Measurements from ENCODE around the gene CCNJL.

The CCNJL gene

DNA sequence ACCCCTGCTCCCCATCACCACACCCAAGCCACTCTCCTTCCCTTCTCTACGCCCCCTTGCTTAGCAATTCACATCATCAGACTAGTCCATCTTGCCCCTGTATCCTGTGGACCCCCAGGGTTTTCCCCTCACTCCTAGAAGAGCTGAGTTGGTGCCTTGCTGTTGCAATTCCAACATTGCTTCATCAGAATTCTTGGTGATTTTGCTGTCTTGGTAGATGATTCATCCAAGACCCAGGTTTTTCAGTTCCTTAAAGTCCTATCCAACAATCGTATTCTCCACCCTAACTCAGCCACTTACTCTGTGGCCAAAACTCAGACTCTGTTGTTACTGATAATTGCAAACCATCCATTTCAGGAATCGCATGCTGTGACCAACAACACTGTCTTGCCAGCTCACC, 21.4 kb upstream of the CCNJL start:
- DNase-seq (ENCODE audit: low spot score): no peak

GRCh38 chr5:160330212-160330611, 17.8 kb upstream of the CCNJL start:
- DNase-seq (ENCODE audit: low spot score): no peak

DNA sequence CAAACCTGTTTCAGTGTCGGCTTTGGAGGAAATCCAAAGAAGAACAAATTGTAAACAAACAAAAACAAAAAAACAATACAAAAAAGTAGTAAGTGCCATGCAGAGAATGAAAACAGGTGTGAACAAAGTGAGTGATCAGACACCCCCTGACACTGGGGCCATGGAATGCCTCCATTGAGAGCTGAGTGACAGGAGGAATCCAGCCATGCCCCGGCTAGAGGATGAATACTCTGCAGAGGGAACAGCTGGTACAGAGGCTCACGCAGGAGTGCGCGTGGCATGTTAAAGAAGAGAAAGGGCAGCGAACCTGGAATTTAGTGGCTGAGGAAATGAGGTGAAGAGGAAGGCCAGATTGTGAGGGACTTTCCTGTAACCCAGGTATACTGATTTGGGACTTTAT, 15.5 kb upstream of the CCNJL start:
- DNase-seq (ENCODE audit: low spot score): no peak

DNA sequence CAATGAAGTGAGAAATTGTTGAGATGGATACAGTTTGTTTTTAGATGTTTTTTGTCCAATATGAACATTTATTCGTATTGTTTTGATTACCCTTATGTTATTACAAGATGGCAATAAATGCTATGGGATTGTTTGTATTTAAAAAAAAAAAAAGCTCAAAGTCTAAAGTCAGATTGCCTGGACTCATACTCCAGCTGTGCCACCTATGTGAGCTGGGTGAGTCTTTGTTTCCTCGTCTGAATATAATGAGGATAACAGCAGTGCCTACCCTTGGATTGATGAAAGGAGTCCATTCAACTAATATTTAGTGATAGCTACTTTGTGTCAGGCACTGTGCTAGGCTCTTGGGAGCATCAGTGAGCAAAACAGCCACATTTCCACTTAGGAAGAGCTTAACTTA, 14.6 kb upstream of the CCNJL start:
- no peak for DNase-seq (ENCODE audit: low spot score)

GRCh38 chr5:160325716-160326115, 13.4 kb upstream of the CCNJL start:
- DNase-seq (ENCODE audit: low spot score): no peak

DNA sequence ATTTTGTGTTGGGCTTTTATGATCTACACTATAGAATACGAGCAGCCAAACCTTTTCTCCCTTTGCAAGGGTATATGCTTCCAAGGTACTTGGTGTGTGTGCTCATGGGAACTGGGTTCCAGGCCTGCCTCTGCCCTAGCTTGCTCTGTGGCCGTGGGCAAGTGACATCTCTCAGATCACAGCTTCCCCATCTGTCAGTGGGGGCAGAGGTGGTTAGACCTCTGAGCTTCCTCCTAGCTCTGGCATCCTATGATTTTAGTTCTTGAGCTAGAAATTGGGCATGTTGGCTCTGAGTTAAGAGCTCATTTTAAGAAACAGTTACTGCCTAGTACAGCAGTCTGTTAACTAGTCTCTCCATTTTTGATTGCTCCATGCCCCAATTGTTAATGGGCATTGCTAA, 12.5 kb upstream of the CCNJL start:
- no peak for DNase-seq (ENCODE audit: low spot score)

- no peak for DNase-seq (ENCODE audit: low spot score)
Measured at GRCh38 chr5:160318409-160318808, 6.0 kb upstream of the CCNJL start.

DNA sequence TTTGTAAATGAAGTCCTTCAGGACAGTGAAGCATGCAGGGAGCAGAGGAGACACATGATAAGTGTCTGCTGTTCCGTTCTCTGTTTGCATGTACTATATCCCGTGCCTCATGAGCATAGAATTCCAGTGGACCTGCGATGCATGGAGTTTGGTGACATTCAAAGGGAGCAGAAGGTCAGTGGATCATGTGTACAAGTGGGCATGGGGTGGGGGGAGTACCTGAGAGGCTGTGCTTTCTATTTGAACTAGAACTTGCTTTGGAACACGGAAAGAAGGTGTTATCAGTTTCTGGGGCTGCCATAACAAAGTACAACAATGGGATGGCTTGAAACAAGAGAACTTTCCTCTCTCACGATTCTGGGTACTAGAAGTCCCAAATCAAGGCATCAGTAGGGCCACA, 5.1 kb upstream of the CCNJL start:
- no peak for DNase-seq (ENCODE audit: low spot score)

- DNase-seq (ENCODE audit: low spot score): no peak
Measured at GRCh38 chr5:160315968-160316367, 3.6 kb upstream of the CCNJL start.

- no peak for DNase-seq (ENCODE audit: low spot score)
Measured at GRCh38 chr5:160312960-160313727, 780 bp upstream of the CCNJL start.

- DNase-seq (ENCODE audit: low spot score): no peak
Measured at GRCh38 chr5:160311491-160312133, 752 bp downstream of the CCNJL start.

- no peak for DNase-seq (ENCODE audit: low spot score)
Measured at GRCh38 chr5:160310552-160311295, 1.6 kb downstream of the CCNJL start.

DNA sequence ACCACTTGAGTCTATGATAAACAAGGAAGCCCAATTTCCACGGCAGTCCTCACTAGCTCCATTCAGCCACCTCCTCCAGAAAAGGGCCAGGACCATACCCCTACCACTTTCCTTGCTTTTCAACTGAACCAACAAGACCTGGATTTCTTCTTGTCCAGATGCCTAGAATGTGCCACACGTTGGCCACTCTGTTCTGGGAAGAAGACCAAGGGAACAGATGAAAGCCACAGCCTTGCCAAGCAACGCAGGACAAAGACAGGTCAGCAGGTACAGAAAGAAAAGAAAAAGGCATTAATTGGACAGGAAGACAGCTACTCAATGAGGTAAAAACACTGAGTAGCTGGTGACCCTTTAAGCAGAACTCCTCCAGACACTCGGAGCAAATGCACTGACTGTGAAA, 2.2 kb downstream of the CCNJL start:
- no peak for DNase-seq (ENCODE audit: low spot score)

DNA sequence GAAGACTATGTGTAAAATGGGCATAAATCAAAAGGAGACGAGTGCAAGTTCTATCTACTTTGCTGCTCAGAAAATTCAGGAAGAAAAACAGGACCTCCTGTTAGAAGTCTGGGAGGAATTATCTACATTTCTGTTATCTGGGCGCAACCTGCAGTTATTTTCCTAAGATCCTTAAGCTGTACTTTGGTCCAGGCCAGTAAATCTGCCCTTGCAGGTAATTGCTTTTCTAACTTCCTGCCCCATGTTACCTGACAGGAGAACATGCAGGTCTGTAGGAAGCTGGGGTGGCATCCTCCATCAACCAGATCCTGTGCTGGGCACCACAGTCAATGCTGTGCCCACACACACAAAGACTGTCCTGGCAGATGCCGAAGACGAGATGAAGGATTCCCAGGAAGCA, 5.7 kb downstream of the CCNJL start:
- DNase-seq (ENCODE audit: low spot score): no peak

DNA sequence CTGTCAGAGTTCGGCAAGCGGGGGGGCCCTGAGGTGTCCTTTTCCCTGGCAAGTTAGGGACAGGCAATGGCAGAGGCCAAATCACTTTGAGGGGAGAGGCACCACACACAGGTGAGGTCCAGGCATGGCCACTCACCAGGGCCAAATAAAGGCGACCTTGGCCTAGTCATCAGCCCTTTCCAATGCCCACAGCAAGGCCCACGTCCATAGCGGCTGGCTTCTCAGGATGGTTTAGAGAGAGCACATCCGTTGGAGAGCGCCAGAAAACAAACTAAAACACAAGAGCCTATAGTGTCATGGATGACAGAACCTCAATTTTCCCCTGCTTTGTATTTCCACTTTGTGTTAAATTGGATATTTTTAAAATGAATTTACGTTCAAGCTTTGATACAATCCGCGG, 7.0 kb downstream of the CCNJL start:
- no peak for DNase-seq (ENCODE audit: low spot score)

DNA sequence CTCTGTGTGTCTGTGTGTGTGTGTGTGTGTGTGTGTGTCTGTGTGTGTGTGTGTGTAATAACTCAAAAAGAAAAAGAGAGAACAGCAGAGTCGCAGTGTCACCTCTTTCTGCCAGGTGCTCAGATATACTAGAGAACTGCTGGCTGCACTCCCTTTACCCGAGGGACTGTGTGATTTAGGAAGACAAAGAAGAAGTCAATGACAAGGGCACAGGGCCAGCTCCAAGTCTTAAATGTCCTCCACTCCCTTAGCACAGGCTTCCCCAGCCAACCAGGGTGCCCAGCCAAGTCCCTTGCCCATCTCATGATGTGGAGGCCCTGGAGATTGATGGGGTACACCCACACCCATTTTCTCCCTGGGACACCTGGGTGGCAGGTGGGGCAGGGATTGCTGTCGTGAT, 8.7 kb downstream of the CCNJL start:
- DNase-seq (ENCODE audit: low spot score): peak; percentile 50

DNA sequence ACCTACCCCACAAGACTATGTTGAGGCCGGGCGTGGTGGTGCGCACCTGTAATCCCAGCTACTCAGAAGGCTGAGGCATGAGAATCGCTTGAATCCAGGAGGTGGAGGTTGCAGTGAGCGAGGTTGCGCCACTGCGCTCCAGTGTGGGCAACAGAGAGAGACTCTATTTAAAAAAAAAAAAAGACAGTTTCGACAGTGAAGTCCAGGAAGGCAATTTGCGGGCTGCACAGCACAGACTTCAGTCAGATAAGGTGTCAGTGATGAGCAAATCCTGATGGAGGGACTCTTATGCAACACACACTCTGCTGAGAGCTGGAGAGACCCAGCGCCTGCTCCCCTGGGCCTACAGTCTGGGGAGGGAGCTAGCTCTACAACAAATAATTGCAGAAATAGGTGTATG, 14.2 kb downstream of the CCNJL start:
- DNase-seq (ENCODE audit: low spot score): no peak

GRCh38 chr5:160297776-160298175, 14.6 kb downstream of the CCNJL start:
- DNase-seq (ENCODE audit: low spot score): no peak

DNA sequence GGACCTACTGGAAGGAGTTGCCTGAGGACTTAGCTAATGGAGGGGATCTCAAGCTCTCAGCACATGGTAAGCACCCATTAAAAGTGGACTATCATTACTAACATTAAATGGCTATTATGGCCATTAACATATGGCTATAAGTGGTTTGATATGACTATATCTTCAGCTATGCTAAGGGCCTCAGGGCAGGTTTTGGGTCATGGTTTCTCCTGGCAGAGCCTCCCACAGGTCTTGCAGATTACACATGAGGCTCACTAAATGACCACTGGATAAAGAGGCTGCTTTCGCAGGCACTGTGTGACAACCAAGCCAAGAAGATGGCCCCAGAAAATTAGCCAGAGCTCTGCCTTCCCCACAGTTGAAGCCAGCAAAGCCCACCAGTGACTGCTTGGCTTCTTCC, 15.4 kb downstream of the CCNJL start:
- DNase-seq (ENCODE audit: low spot score): no peak

DNA sequence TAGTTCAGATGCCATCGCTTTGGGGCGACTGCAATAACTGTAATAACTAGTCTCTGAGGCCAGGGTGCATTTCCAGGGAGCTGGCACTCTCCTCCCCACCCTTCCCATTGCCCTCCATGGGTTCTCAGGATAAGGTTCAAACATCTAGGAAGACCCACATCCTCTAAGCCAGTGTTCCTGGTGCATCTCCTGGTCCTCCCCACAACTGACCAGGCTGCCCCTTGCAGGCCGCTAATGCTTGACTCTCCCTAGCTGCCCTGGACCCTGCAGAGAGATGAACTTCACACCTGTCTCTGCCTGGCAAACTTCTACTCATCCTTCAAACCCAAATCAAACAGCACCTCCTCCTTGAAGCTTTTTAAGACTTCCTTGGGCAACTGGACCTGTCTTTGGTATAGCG, 15.9 kb downstream of the CCNJL start:
- DNase-seq (ENCODE audit: low spot score): no peak

GRCh38 chr5:160293901-160294561, 18.3 kb downstream of the CCNJL start:
- DNase-seq (ENCODE audit: low spot score): no peak

GRCh38 chr5:160293386-160293785, 19.0 kb downstream of the CCNJL start:
- DNase-seq (ENCODE audit: low spot score): no peak

GRCh38 chr5:160291467-160291866, 20.9 kb downstream of the CCNJL start:
- DNase-seq (ENCODE audit: low spot score): peak; percentile 67
